ENCODE measurements around the gene TSPAN4.

- TF ChIP-seq, protein P1, sequence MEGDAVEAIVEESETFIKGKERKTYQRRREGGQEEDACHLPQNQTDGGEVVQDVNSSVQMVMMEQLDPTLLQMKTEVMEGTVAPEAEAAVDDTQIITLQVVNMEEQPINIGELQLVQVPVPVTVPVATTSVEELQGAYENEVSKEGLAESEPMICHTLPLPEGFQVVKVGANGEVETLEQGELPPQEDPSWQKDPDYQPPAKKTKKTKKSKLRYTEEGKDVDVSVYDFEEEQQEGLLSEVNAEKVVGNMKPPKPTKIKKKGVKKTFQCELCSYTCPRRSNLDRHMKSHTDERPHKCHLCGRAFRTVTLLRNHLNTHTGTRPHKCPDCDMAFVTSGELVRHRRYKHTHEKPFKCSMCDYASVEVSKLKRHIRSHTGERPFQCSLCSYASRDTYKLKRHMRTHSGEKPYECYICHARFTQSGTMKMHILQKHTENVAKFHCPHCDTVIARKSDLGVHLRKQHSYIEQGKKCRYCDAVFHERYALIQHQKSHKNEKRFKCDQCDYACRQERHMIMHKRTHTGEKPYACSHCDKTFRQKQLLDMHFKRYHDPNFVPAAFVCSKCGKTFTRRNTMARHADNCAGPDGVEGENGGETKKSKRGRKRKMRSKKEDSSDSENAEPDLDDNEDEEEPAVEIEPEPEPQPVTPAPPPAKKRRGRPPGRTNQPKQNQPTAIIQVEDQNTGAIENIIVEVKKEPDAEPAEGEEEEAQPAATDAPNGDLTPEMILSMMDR (IDR thresholded peaks at IDR 0.05): no peak
- no peak for TF ChIP-seq POLR2A (IDR thresholded peaks at IDR 0.05)
Measured at GRCh38 chr11:810040-810567, 32.5 kb upstream of the TSPAN4 start.

Data from lower leg skin (tissue), 3 donors.